Measurements from ENCODE around the gene TDRD7.
A peak's percentile ranks its signal among the peaks of the same experiment; 100 is the strongest.
"Not testable (repeated sequence)": the region's sequence is repeated elsewhere in the genome, so short reads cannot be mapped to it uniquely, and the experiment has no call there.

The TDRD7 gene

GRCh38 chr9:97419309-97419867 is 7.5 kb downstream of the TDRD7 start:
- DNase-seq (ENCODE audit: low read depth), result peak; percentile 26

- no peak for DNase-seq (ENCODE audit: low read depth)
These were observed 13.6 kb downstream of the TDRD7 start for GRCh38 chr9:97425336-97425972.

- no peak for DNase-seq (ENCODE audit: low read depth)
These were observed 14.1 kb downstream of the TDRD7 start for GRCh38 chr9:97425973-97426336.

- DNase-seq (ENCODE audit: low read depth), result no peak
These were observed 16.0 kb downstream of the TDRD7 start for GRCh38 chr9:97427885-97428284.

- no peak for DNase-seq (ENCODE audit: low read depth)
These were observed 18.6 kb downstream of the TDRD7 start for GRCh38 chr9:97430316-97431043.

- no peak for DNase-seq (ENCODE audit: low read depth)
These were observed 19.1 kb downstream of the TDRD7 start for GRCh38 chr9:97431044-97431441.

- DNase-seq (ENCODE audit: low read depth), result no peak
These were observed 19.8 kb downstream of the TDRD7 start for GRCh38 chr9:97431549-97432143.

GRCh38 chr9:97437051-97437600 is 25.2 kb downstream of the TDRD7 start:
- DNase-seq (ENCODE audit: low read depth), result no peak

- no peak for DNase-seq (ENCODE audit: low read depth)
These were observed 26.4 kb downstream of the TDRD7 start for GRCh38 chr9:97438257-97438656.

GRCh38 chr9:97438666-97439065 is 26.8 kb downstream of the TDRD7 start:
- DNase-seq (ENCODE audit: low read depth), result no peak

GRCh38 chr9:97440160-97440559 is 28.3 kb downstream of the TDRD7 start:
- DNase-seq (ENCODE audit: low read depth), result no peak

GRCh38 chr9:97441729-97442128 is 29.8 kb downstream of the TDRD7 start:
- DNase-seq (ENCODE audit: low read depth), result no peak

GRCh38 chr9:97445119-97445701 is 33.3 kb downstream of the TDRD7 start:
- no peak for DNase-seq (ENCODE audit: low read depth)

GRCh38 chr9:97447001-97447400 is 35.1 kb downstream of the TDRD7 start:
- no peak for DNase-seq (ENCODE audit: low read depth)

- not testable (repeated sequence) for DNase-seq (ENCODE audit: low read depth)
These were observed 41.7 kb downstream of the TDRD7 start for GRCh38 chr9:97453573-97453972.

- not testable (repeated sequence) for DNase-seq (ENCODE audit: low read depth)
These were observed 44.9 kb downstream of the TDRD7 start for GRCh38 chr9:97456841-97457240.

- DNase-seq (ENCODE audit: low read depth), result no peak
These were observed 47.4 kb downstream of the TDRD7 start for GRCh38 chr9:97459326-97459725.

GRCh38 chr9:97462159-97462558 is 50.3 kb downstream of the TDRD7 start:
- DNase-seq (ENCODE audit: low read depth), result no peak

GRCh38 chr9:97462914-97463313 is 51.0 kb downstream of the TDRD7 start:
- no peak for DNase-seq (ENCODE audit: low read depth)

- DNase-seq (ENCODE audit: low read depth), result peak; percentile 23
These were observed 57.0 kb downstream of the TDRD7 start for GRCh38 chr9:97468658-97469448.

- no peak for DNase-seq (ENCODE audit: low read depth)
These were observed 58.2 kb downstream of the TDRD7 start for GRCh38 chr9:97470076-97470475.

- no peak for DNase-seq (ENCODE audit: low read depth)
These were observed 61.8 kb downstream of the TDRD7 start for GRCh38 chr9:97473717-97474116.

Measured in HS-27A (cell line).